ENCODE measurements around the gene TCP11.

Gene TCP11

DNA sequence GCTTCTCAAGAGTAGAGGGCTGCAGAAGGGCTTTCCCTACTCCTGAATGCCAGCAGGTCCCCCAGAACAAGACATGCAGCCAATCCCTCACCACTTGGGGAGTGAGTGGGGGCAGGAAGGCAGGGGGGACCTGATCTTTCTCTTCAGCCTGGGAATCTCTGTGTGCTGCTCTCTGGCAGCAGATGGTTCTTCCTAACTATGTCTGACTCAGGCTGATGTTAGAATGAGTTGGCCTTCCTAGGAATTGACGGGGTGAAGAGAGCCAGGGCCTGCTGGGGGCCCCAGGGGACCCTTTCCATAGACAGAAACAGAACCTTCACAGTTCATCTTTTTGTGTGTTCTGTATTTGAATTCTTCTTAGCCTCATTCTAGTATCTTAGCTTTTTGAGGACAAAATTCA, 29.0 kb upstream of the TCP11 start:
- Histone ChIP-seq H3K9me3 (ENCODE audit: control insufficient read depth, insufficient read depth, low read length) (peaks cover 5% of the 10 kb centered on the region; the same call in 1 of the 2 replicates), H3K79me2 (ENCODE audit: control insufficient read depth, low read length) (no peaks in the 10 kb centered on the region), H3K27ac (ENCODE audit: low read depth, low read length) (no peak overlapping the region), H3K36me3 (ENCODE audit: control insufficient read depth, low read length) (no peaks in the 10 kb centered on the region), H3K4me1 (ENCODE audit: control insufficient read depth, low read length) (no peaks in the 10 kb centered on the region), H3K27me3 (ENCODE audit: control insufficient read depth, low read length) (peaks cover 8% of the 10 kb centered on the region), H3K4me2 (ENCODE audit: low read length) (no peak overlapping the region), H3K9me2 (replicated peaks; ENCODE audit: control insufficient read depth, low read length) (no peaks in the 10 kb centered on the region), H4K20me1 (ENCODE audit: control insufficient read depth, insufficient read depth, low read depth, low read length) (no peaks in the 10 kb centered on the region), H3F3A (ENCODE audit: control insufficient read depth, insufficient read depth) (no peaks in the 10 kb centered on the region), H3K4me3 (ENCODE audit: low read length) (no peak overlapping the region)
- TF ChIP-seq EZH2phosphoT487 (IDR thresholded peaks at IDR 0.05; ENCODE audit: borderline replicate concordance, low read length): no peak
- TF ChIP-seq, protein P1, sequence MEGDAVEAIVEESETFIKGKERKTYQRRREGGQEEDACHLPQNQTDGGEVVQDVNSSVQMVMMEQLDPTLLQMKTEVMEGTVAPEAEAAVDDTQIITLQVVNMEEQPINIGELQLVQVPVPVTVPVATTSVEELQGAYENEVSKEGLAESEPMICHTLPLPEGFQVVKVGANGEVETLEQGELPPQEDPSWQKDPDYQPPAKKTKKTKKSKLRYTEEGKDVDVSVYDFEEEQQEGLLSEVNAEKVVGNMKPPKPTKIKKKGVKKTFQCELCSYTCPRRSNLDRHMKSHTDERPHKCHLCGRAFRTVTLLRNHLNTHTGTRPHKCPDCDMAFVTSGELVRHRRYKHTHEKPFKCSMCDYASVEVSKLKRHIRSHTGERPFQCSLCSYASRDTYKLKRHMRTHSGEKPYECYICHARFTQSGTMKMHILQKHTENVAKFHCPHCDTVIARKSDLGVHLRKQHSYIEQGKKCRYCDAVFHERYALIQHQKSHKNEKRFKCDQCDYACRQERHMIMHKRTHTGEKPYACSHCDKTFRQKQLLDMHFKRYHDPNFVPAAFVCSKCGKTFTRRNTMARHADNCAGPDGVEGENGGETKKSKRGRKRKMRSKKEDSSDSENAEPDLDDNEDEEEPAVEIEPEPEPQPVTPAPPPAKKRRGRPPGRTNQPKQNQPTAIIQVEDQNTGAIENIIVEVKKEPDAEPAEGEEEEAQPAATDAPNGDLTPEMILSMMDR (IDR thresholded peaks at IDR 0.05; ENCODE audit: low read depth, low read length, poor library complexity, severe bottlenecking): no peak

GRCh38 chr6:35168461-35168861, 27.3 kb upstream of the TCP11 start:
- Histone ChIP-seq H3K4me3 (ENCODE audit: low read length) (no peak overlapping the region), H3K9me2 (replicated peaks; ENCODE audit: control insufficient read depth, low read length) (no peaks in the 10 kb centered on the region), H3K4me1 (ENCODE audit: control insufficient read depth, low read length) (no peaks in the 10 kb centered on the region), H3K79me2 (ENCODE audit: control insufficient read depth, low read length) (no peaks in the 10 kb centered on the region), H4K20me1 (ENCODE audit: control insufficient read depth, insufficient read depth, low read depth, low read length) (no peaks in the 10 kb centered on the region), H3K27ac (ENCODE audit: low read depth, low read length) (no peak overlapping the region), H3K27me3 (ENCODE audit: control insufficient read depth, low read length) (peaks cover 13% of the 10 kb centered on the region), H3K9me3 (ENCODE audit: control insufficient read depth, insufficient read depth, low read length) (peaks cover 5% of the 10 kb centered on the region; the same call in 1 of the 2 replicates), H3F3A (ENCODE audit: control insufficient read depth, insufficient read depth) (no peaks in the 10 kb centered on the region), H3K4me2 (ENCODE audit: low read length) (no peak overlapping the region), H3K36me3 (ENCODE audit: control insufficient read depth, low read length) (no peaks in the 10 kb centered on the region)
- TF ChIP-seq EZH2phosphoT487 (IDR thresholded peaks at IDR 0.05; ENCODE audit: borderline replicate concordance, low read length): no peak
- TF ChIP-seq, protein P1 (IDR thresholded peaks at IDR 0.05; ENCODE audit: low read depth, low read length, poor library complexity, severe bottlenecking): no peak

DNA sequence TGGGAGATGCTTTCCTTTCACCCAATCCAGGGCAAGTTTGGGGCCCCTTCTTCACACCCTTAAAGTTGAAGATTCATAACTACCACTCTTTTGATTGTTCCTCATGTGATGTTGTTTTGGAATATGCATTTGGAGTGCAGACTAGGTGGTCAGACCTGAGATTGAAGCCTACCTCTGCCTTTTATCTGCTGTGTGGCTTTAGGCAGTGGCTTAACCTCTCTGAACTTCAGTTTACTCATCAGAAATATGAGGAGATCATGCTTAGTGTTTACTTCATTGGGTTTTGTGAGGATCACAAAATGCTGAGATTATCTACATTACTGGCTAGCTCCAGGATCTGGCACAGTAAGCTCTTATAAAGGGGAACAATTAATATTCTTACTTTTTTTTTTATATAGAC, 26.4 kb upstream of the TCP11 start:
- Histone ChIP-seq H3K9me2 (replicated peaks; ENCODE audit: control insufficient read depth, low read length) (no peaks in the 10 kb centered on the region), H3K4me3 (ENCODE audit: low read length) (no peak overlapping the region), H3K4me2 (ENCODE audit: low read length) (no peak overlapping the region), H3K27ac (ENCODE audit: low read depth, low read length) (no peak overlapping the region), H3F3A (ENCODE audit: control insufficient read depth, insufficient read depth) (no peaks in the 10 kb centered on the region), H3K36me3 (ENCODE audit: control insufficient read depth, low read length) (no peaks in the 10 kb centered on the region), H3K4me1 (ENCODE audit: control insufficient read depth, low read length) (no peaks in the 10 kb centered on the region), H3K79me2 (ENCODE audit: control insufficient read depth, low read length) (no peaks in the 10 kb centered on the region), H3K27me3 (ENCODE audit: control insufficient read depth, low read length) (peaks cover 17% of the 10 kb centered on the region), H4K20me1 (ENCODE audit: control insufficient read depth, insufficient read depth, low read depth, low read length) (no peaks in the 10 kb centered on the region), H3K9me3 (ENCODE audit: control insufficient read depth, insufficient read depth, low read length) (peaks cover 5% of the 10 kb centered on the region; the same call in 1 of the 2 replicates)
- TF ChIP-seq, protein P1 (IDR thresholded peaks at IDR 0.05; ENCODE audit: low read depth, low read length, poor library complexity, severe bottlenecking): no peak
- TF ChIP-seq EZH2phosphoT487 (IDR thresholded peaks at IDR 0.05; ENCODE audit: borderline replicate concordance, low read length): no peak

All from DOHH2 (cell line).